Stomach (tissue), 9 donors: Measurements from ENCODE around the gene REC114. TPM values are rescaled to one million over a fixed set of nuclear protein-coding genes. Genes with fewer than 3 reads are reported as not detected.

Experiments used
- DNase-seq, 2 donors: peaks; one replicate each; pipeline versions ENCODE4 v3.0.0 to v3.0.0-alpha.2; 2013 to 2019
- H3K27ac ChIP-seq, 5 donors: fragments of 200-600 bp in 4 of 5; sonication (generic) in 4 of 5; one replicate each; pipeline ENCODE4 v1.5.1; 2013 to 2019; ENCODE audit warnings: mild to moderate bottlenecking in 1 of 5, moderate library complexity in 1 of 5
- H3K27me3 ChIP-seq, 3 donors: fragments of 200-600 bp; sonication (generic); one replicate each; pipeline ENCODE4 v1.5.1; 2017 to 2019; ENCODE audit warnings: mixed run types in 1 of 3
- H3K36me3 ChIP-seq, 4 donors: fragments of 200-600 bp; sonication (generic); 1 replicate in 3 of 4; 2 replicates in 1 of 4; pipeline ENCODE4 v1.5.1; 2016 to 2019
- H3K4me1 ChIP-seq, 4 donors: fragments of 200-600 bp; sonication (generic); one replicate each; pipeline ENCODE4 v1.5.1; 2016 to 2019
- H3K4me3 ChIP-seq, 4 donors: fragments of 200-600 bp; sonication (generic) in 3 of 4; one replicate each; pipeline ENCODE4 v1.5.1; 2016 to 2019; ENCODE audit warnings: mild to moderate bottlenecking in 1 of 4
- H3K9me3 ChIP-seq, 4 donors: fragments of 200-600 bp; sonication (generic); one replicate each; pipeline ENCODE4 v1.5.1; 2016 to 2019
- CTCF ChIP-seq, 7 experiments: fragments of 450-650 bp in 4 of 7; fragments of 200-600 bp in 3 of 7; sonication (generic) in 3 of 7; IDR thresholded peaks; one replicate each; pipeline ENCODE4 v1.5.1; 2016 to 2019; ENCODE audit warnings: antibody characterized with exemption in 7 of 7, control low read depth in 2 of 7, mild to moderate bottlenecking in 1 of 7
- EP300 ChIP-seq: sonication (generic); formaldehyde crosslinking; IDR thresholded peaks from one replicate; pipeline ENCODE4 v1.6.1; 2017; ENCODE audit warnings: antibody characterized with exemption
- POLR2A ChIP-seq, 4 donors: fragments of 450-650 bp; IDR thresholded peaks; one replicate each; pipeline ENCODE4 v1.6.1; 2016; ENCODE audit warnings: antibody characterized with exemption in 4 of 4, control low read depth in 2 of 4, mild to moderate bottlenecking in 1 of 4, moderate library complexity in 1 of 4
- POLR2AphosphoS5 ChIP-seq, 3 donors: sonication (generic); formaldehyde crosslinking; IDR thresholded peaks; one replicate each; pipeline ENCODE4 v1.6.1; 2016; ENCODE audit warnings: antibody characterized with exemption in 3 of 3
- WGBS, 5 donors: extraction: QIAGEN DNeasy Blood & Tissue Kit in 3 of 5; methylation state at CpG; one replicate each; pipeline versions ENCODE4 v1.1.5 to v1.1.7; 2013 to 2018; 5-methylcytosine and 5-hydroxymethylcytosine counted together
- intact Hi-C: fragments of 100-400 bp; cut with DNase I; formaldehyde crosslinking; loops from one replicate; pipeline ENCODE4 v1.15.1; 2023; ENCODE audit warnings: low total_unique reads
- polyA plus RNA-seq, 3 donors: library from polyadenylated mRNA; stranded (reverse); fragments of 200-250 nt; gene quantifications; one replicate each; pipeline ENCODE4 v1.2.3, GENCODE V29; 2013
- total RNA-seq, 5 donors: library from RNA; depleted of rRNA; stranded (reverse); fragments of >200 nt; gene quantifications; one replicate each; pipeline versions ENCODE4 v1.1.0 to v1.2.3, GENCODE V29; 2014 to 2016
- donor health status: healthy with polysubstance abuse.
- donor health status: Bipolar disorder and iron deficiency.
- donor health status: healthy.

The REC114 gene
- total and polyA plus RNA-seq, 8 donors, result not detected

DNA sequence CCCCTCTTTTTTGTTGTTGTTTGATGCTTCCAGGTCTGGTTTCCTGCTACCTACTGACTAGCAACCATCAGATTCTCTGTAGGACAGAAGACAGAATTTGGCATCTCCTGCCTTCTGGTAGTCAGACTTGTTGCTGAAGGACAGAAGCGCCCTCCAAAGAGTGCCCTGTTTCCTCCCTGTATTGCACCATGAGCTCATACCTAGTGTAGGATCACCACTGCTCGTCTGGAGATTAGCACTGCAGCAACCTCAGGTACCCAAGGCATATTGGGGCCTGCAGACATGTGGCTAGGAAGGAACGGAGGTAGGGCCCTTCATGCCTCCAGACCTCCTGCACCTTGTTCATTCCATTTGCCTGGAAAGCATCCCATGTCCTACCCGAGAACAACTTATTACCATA, 112.1 kb downstream of the REC114 start:
- DNase-seq, result no peak
- TF ChIP-seq POLR2A (IDR thresholded peaks at IDR 0.05) (no peak), EP300 (no peak), CTCF (IDR thresholded peaks at IDR 0.05) (no peak), POLR2AphosphoS5 (IDR thresholded peaks at IDR 0.05) (no peak)
- H3K36me3 ChIP-seq, result peaks cover 18 to 58% (median 53%) of the 10 kb centered on the region in 4 donors
- H3K9me3 ChIP-seq, result no peaks in the 10 kb centered on the region
- no peak overlapping the region for H3K27ac ChIP-seq
- no peaks in the 10 kb centered on the region for H3K4me1 ChIP-seq
- intact Hi-C loops, result no loop called here
- no peak overlapping the region for H3K4me3 ChIP-seq
- 73 to 94% (median 94%) methylated on average over 4 of the region's 4 CpGs for WGBS, 5 donors
- no peaks in the 10 kb centered on the region for H3K27me3 ChIP-seq

GRCh38 chr15:73558529-73558928, 115.6 kb downstream of the REC114 start:
- no peaks in the 10 kb centered on the region for H3K4me1 ChIP-seq
- intact Hi-C loops, result no loop called here
- peaks cover 36 to 88% (median 83%) of the 10 kb centered on the region in 4 donors for H3K36me3 ChIP-seq
- H3K9me3 ChIP-seq, result no peaks in the 10 kb centered on the region
- no peak overlapping the region for H3K4me3 ChIP-seq
- H3K27ac ChIP-seq, result no peak overlapping the region
- no peak for DNase-seq
- TF ChIP-seq CTCF (IDR thresholded peaks at IDR 0.05), result no peak
- TF ChIP-seq POLR2AphosphoS5 (IDR thresholded peaks at IDR 0.05), result no peak
- no peak for TF ChIP-seq POLR2A (IDR thresholded peaks at IDR 0.05)
- H3K27me3 ChIP-seq, result no peaks in the 10 kb centered on the region
- WGBS, 5 donors, result 80 to 93% (median 92%) methylated on average over 1 of the region's 1 CpG

GRCh38 chr15:73560501-73561117, 117.6 kb downstream of the REC114 start:
- no peak overlapping the region for H3K27ac ChIP-seq
- H3K9me3 ChIP-seq, result no peaks in the 10 kb centered on the region
- WGBS, 5 donors, result 38 to 55% (median 45%) methylated on average over 2 of the region's 2 CpGs
- intact Hi-C loops, result loop anchor here (5.0 kb wide), 1 partner anchor 77 kb away; no protein-coding TSS in a partner anchor
- H3K27me3 ChIP-seq, result no peaks in the 10 kb centered on the region
- peaks cover 0 to 19% (median 6%) of the 10 kb centered on the region in 4 donors for H3K4me1 ChIP-seq
- peaks cover 39 to 95% (median 92%) of the 10 kb centered on the region in 4 donors for H3K36me3 ChIP-seq
- TF ChIP-seq EP300 (no peak), POLR2AphosphoS5 (IDR thresholded peaks at IDR 0.05) (no peak), POLR2A (IDR thresholded peaks at IDR 0.05) (no peak), CTCF (IDR thresholded peaks at IDR 0.05) (peak in 3 of 7 experiments; percentile 24 to 47 (median 42))
- H3K4me3 ChIP-seq, result no peak overlapping the region
- DNase-seq, result peak in 1 of 2 donors; percentile 92

DNA sequence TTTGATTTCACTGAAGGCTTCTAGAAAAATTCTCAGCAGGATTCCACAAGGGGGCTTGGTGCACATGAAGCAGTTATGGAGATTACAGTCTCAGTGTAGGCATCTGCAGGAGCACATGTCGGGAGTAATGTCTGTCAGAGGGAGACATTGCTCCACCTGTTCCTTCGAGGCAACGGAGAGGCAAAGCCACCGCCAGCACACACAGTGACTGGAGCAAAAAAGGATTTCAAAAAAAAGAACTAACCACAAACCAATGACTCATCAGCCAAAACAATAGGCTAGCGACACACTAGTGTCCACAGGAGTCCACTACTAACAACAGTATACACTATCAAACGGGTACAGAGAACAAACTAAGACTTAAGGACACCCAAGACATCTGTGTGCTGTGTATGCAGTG, 121.3 kb downstream of the REC114 start:
- DNase-seq, result no peak
- 15 to 35% (median 34%) methylated on average over 6 of the region's 6 CpGs for WGBS, 5 donors
- peaks cover 45 to 95% (median 93%) of the 10 kb centered on the region in 4 donors for H3K36me3 ChIP-seq
- no peak overlapping the region for H3K4me3 ChIP-seq
- no peak for TF ChIP-seq POLR2A (IDR thresholded peaks at IDR 0.05)
- TF ChIP-seq POLR2AphosphoS5 (IDR thresholded peaks at IDR 0.05), result no peak
- TF ChIP-seq EP300, result no peak
- TF ChIP-seq CTCF (IDR thresholded peaks at IDR 0.05), result no peak
- H3K4me1 ChIP-seq, result peaks cover 0 to 27% (median 13%) of the 10 kb centered on the region in 4 donors
- no peak overlapping the region for H3K27ac ChIP-seq
- H3K9me3 ChIP-seq, result no peaks in the 10 kb centered on the region
- H3K27me3 ChIP-seq, result no peaks in the 10 kb centered on the region
- intact Hi-C loops, result loop anchor here (5.0 kb wide), 1 partner anchor 73 kb away; no protein-coding TSS in a partner anchor
